ENCODE measurements around the gene VN1R4. TPM values are rescaled to one million over a fixed set of nuclear protein-coding genes. Genes with fewer than 3 reads are reported as not detected.
"Not testable (repeated sequence)": the region's sequence is repeated elsewhere in the genome, so short reads cannot be mapped to it uniquely, and the experiment has no call there.

The VN1R4 gene
- total and polyA plus RNA-seq, 8 donors, result not detected

DNA sequence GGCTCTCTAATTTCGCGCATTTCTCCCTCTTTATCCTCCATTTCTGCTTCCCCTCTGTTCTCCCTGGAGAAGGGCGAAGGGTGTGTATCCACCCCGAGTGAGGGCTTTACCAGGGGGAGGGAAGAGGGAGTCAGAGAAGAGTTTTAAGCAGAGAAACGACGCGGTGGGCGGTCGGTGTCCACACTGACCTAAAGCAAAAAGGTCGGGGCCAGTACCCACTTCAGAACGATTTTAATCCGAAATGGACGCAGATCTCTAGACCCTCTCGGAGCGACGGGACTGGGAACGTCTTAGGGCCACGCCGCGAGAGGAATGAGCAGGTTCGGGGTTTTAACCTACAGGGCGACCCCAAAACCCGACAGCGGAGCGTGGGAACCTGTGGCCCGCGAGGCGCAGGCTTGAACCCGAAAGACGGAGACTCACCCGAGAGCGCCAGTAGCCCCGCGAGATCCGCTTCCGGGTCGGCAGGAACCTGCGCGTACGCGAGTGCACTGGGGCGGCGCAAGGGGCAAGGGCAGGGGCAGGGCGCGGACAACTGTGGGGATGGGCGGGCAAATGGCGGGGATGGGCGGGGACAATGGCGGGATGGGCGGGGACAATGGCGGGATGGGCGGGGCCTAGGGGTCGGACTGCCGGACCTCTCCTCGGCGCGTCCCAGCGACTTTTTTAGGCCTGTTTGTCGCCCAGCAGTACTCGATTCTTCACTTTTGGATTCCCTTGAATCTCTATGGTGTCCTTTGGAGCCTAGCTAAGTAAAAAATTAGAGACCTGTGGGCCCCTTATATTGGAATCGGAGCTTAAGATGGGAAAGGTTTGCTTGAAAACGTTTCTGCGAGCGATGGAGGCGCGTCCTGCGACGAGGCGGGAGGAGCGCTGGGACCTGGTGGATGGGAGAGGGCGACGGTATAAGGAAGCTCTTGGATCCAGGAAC is 12.8 kb downstream of the VN1R4 start, which contains the start of gene ZNF677:
Gene ZNF677, minus strand, starts transcription at position 463 of the 931 bp plus-strand sequence. CDS start 3,323 bp downstream, outside the sequence.
- intact Hi-C loops (cut with DNase I), result no loop called here
- H3K4me1 ChIP-seq, result peaks cover 0 to 9% of the 10 kb centered on the region in 2 donors
- TF ChIP-seq, protein P1, sequence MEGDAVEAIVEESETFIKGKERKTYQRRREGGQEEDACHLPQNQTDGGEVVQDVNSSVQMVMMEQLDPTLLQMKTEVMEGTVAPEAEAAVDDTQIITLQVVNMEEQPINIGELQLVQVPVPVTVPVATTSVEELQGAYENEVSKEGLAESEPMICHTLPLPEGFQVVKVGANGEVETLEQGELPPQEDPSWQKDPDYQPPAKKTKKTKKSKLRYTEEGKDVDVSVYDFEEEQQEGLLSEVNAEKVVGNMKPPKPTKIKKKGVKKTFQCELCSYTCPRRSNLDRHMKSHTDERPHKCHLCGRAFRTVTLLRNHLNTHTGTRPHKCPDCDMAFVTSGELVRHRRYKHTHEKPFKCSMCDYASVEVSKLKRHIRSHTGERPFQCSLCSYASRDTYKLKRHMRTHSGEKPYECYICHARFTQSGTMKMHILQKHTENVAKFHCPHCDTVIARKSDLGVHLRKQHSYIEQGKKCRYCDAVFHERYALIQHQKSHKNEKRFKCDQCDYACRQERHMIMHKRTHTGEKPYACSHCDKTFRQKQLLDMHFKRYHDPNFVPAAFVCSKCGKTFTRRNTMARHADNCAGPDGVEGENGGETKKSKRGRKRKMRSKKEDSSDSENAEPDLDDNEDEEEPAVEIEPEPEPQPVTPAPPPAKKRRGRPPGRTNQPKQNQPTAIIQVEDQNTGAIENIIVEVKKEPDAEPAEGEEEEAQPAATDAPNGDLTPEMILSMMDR (IDR thresholded peaks at IDR 0.05), result no peak
- H3K27ac ChIP-seq, result peak within 1 kb of the TSS; percentile 54 to 76
- peaks cover 0 to 79% of the 10 kb centered on the region in 2 donors for H3K9me3 ChIP-seq
- peak within 1 kb of the TSS; percentile 54 to 61 for H3K4me3 ChIP-seq
- DNase-seq (peak; percentile 72 to 95 (median 90)), ATAC-seq (peak; percentile 100)
- H3K36me3 ChIP-seq, result peaks cover 0 to 30% of the 10 kb centered on the region in 2 donors
- no peaks in the 10 kb centered on the region for H3K27me3 ChIP-seq

DNA sequence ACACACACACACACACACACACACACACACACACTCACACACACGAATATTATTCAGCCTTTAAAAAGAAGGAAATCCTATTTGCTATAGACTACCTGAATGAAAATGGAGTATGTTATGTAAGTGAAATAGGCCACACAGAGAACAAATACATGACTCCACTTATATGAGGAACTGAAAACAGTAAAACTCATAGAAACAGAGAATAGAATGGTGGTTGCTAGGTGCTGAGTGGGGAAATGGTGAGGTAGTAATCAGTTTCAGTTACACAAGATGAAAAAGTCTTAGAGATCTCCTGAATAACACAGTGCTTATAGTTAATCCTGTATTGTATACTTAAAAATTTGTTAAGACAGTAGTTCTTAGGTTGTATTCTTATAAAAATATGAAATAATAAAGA is 21.0 kb downstream of the VN1R4 start:
- Histone ChIP-seq H3K4me3 (no peak overlapping the region), H3K4me1 (no peaks in the 10 kb centered on the region), H3K27me3 (no peaks in the 10 kb centered on the region), H3K9me3 (peaks cover 10 to 99% of the 10 kb centered on the region in 2 donors), H3K27ac (no peak overlapping the region), H3K36me3 (peaks cover 0 to 85% of the 10 kb centered on the region in 2 donors)
- DNase-seq (no peak), ATAC-seq (no peak)
- intact Hi-C loops (cut with DNase I), result no loop called here
- TF ChIP-seq, protein P1 (IDR thresholded peaks at IDR 0.05), result no peak

DNA sequence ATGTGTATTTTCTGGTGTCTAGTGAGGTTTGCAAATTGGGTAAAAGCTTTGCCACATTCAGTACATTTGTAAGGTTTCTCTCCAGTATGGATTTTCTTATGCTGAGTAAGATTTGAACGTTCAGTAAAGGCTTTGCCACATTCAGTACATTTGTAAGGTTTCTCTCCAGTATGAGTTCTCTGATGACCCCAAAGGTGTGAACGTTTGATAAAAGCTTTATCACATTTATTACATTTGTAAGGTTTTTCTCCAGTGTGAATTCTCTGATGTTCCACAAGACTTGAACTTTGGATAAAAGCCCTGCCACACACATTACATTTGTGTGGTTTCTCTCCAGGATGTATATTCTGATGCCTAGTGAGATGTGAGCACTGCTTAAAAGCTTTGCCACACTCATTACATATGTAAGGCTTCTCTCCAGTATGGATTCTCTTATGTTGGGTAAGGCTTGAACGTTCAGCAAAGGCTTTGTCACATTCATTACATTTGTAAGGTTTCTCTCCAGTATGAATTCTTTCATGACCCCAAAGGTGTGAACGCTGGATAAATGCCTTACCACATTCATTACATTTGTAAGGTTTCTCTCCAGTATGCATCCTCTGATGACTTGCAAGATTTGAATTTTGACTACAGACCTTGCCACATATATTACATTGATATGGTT is 30.3 kb downstream of the VN1R4 start:
- intact Hi-C loops (cut with DNase I), result no loop called here
- Histone ChIP-seq H3K4me3 (no peak overlapping the region), H3K36me3 (peaks cover 0 to 54% of the 10 kb centered on the region in 2 donors), H3K27ac (no peak overlapping the region), H3K9me3 (peaks cover 18 to 100% of the 10 kb centered on the region in 2 donors), H3K27me3 (no peaks in the 10 kb centered on the region), H3K4me1 (no peaks in the 10 kb centered on the region)
- no peak for ATAC-seq
- TF ChIP-seq, protein P1 (IDR thresholded peaks at IDR 0.05), result no peak
- no peak for DNase-seq

DNA sequence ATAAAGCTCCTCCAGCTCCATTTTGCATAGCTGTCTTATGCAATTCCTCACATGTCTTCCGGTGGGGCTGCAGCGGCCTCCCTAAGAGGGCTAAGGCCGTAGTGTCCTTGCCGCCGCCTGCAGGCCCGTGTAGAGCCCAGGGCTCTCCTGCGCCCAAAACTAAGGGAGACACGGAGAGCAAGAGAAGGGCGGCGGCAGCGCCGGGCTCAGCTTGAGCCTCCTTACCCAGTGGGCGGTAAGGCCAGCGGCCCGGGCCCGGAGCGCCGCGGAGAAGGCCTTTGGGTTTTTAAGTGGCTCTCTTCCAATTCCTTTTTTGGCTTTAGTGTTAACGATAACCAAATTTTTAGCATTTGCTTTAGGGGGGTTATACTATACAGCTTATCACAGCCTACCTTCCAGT is 42.9 kb downstream of the VN1R4 start:
- ATAC-seq (no peak), DNase-seq (peak in 1 of 4 donors; percentile 37)
- H3K4me1 ChIP-seq, result no peaks in the 10 kb centered on the region
- H3K27me3 ChIP-seq, result no peaks in the 10 kb centered on the region
- no peak overlapping the region for H3K27ac ChIP-seq
- TF ChIP-seq, protein P1 (IDR thresholded peaks at IDR 0.05), result no peak
- H3K4me3 ChIP-seq, result no peak overlapping the region
- peaks cover 0 to 99% of the 10 kb centered on the region in 2 donors for H3K9me3 ChIP-seq
- intact Hi-C loops (cut with DNase I), result no loop called here
- no peaks in the 10 kb centered on the region for H3K36me3 ChIP-seq

DNA sequence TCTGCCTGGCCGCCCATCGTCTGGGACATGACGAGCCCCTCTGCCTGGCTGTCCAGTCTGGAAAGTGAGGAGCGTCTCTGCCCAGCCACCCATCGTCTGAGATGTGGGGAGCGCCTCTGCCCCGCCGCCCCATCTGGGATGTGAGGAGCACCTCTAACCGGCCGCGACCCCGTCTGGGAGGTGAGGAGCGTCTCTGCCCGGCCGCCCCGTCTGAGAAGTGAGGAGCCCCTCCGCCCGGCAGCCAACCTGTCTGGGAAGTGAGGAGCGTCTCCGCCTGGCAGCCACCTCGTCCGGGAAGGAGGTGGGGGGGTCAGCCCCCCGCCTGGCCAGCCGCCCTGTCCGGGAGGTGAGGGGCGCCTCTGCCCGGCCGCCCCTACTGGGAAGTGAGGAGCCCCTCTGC is 44.8 kb downstream of the VN1R4 start:
- H3K4me1 ChIP-seq; H3K27ac ChIP-seq; ATAC-seq; intact Hi-C loops (cut with DNase I); H3K36me3 ChIP-seq; H3K27me3 ChIP-seq; H3K4me3 ChIP-seq: not testable (repeated sequence)
- DNase-seq, result peak in 1 of 4 donors; percentile 61
- H3K9me3 ChIP-seq, result peaks cover 8 to 99% of the 10 kb centered on the region in 2 donors

Other genes starting within 250 kb of the VN1R4 start
- gene ERVV-2, start 223.0 kb downstream of the VN1R4 start, total RNA-seq, result not detected
- gene ERVV-2, start 223.0 kb downstream of the VN1R4 start, polyA plus RNA-seq (ENCODE audit: insufficient read length in 6 of 6), result not detected
- 10 to 100 TPM; 23.2 to 25.4 TPM for gene ZNF160, start 164.3 kb downstream of the VN1R4 start, total RNA-seq
- gene ZNF160, start 164.3 kb downstream of the VN1R4 start, polyA plus RNA-seq (ENCODE audit: insufficient read length in 6 of 6), result 10 to 100 TPM; 43.1 to 78.0 (median 63.8) TPM
- 1 to 10 TPM; 7.2 to 8.4 TPM for gene ZNF415, start 134.8 kb downstream of the VN1R4 start, total RNA-seq
- 10 to 100 TPM; 18.0 to 24.8 (median 24.0) TPM for gene ZNF415, start 134.8 kb downstream of the VN1R4 start, polyA plus RNA-seq (ENCODE audit: insufficient read length in 6 of 6)
- 10 to 100 TPM; 11.9 to 13.5 TPM for gene ZNF347, start 108.7 kb downstream of the VN1R4 start, total RNA-seq
- 10 to 100 TPM; 14.2 to 19.6 (median 16.0) TPM for gene ZNF347, start 108.7 kb downstream of the VN1R4 start, polyA plus RNA-seq (ENCODE audit: insufficient read length in 6 of 6)
- 1 to 10 TPM; 3.6 to 3.7 TPM for gene ZNF665, start 74.4 kb downstream of the VN1R4 start, total RNA-seq
- gene ZNF665, start 74.4 kb downstream of the VN1R4 start, polyA plus RNA-seq (ENCODE audit: insufficient read length in 6 of 6), result 10 to 100 TPM in 4 of 6 donors, 1 to 10 TPM in 2; 8.4 to 15.4 (median 11.7) TPM
- 10 to 100 TPM; 13.8 to 16.9 TPM for gene ZNF677, start 12.8 kb downstream of the VN1R4 start, total RNA-seq
- gene ZNF677, start 12.8 kb downstream of the VN1R4 start, polyA plus RNA-seq (ENCODE audit: insufficient read length in 6 of 6), result 10 to 100 TPM; 49.7 to 58.3 (median 55.8) TPM
- gene VN1R2, start 9.4 kb downstream of the VN1R4 start, total RNA-seq, result not detected
- gene VN1R2, start 9.4 kb downstream of the VN1R4 start, polyA plus RNA-seq (ENCODE audit: insufficient read length in 6 of 6), result not detected
- 1 to 10 TPM; 7.0 to 7.4 TPM for gene ZNF845, start 66.0 kb upstream of the VN1R4 start, total RNA-seq
- gene ZNF845, start 66.0 kb upstream of the VN1R4 start, polyA plus RNA-seq (ENCODE audit: insufficient read length in 6 of 6), result 10 to 100 TPM in 2 of 6 donors, 1 to 10 TPM in 4; 7.5 to 10.3 (median 9.5) TPM
- gene ZNF525, start 98.0 kb upstream of the VN1R4 start, total RNA-seq, result 10 to 100 TPM; 11.7 to 12.3 TPM
- 10 to 100 TPM; 11.4 to 16.0 (median 14.7) TPM for gene ZNF525, start 98.0 kb upstream of the VN1R4 start, polyA plus RNA-seq (ENCODE audit: insufficient read length in 6 of 6)
- gene ZNF765, start 127.4 kb upstream of the VN1R4 start, total RNA-seq, result 10 to 100 TPM; 10.3 to 10.4 TPM
- gene ZNF765, start 127.4 kb upstream of the VN1R4 start, polyA plus RNA-seq (ENCODE audit: insufficient read length in 6 of 6), result 10 to 100 TPM; 12.5 to 16.6 (median 13.7) TPM
- gene ZNF761, start 164.3 kb upstream of the VN1R4 start, total RNA-seq, result 10 to 100 TPM in 1 of 2 donors, 1 to 10 TPM in 1; 9.1 to 10.1 TPM
- gene ZNF761, start 164.3 kb upstream of the VN1R4 start, polyA plus RNA-seq (ENCODE audit: insufficient read length in 6 of 6), result 10 to 100 TPM; 19.5 to 24.2 (median 21.8) TPM
- gene ZNF813, start 200.0 kb upstream of the VN1R4 start, total RNA-seq, result 1 to 10 TPM; 5.2 to 5.5 TPM
- gene ZNF813, start 200.0 kb upstream of the VN1R4 start, polyA plus RNA-seq (ENCODE audit: insufficient read length in 6 of 6), result 1 to 10 TPM; 5.3 to 6.5 (median 6.0) TPM

Measured in left lung (tissue), 10 donors.